GM12878 (cell line): Measurements from ENCODE around the gene DPEP1. TPM values are rescaled to one million over a fixed set of nuclear protein-coding genes. Genes with fewer than 3 reads are reported as not detected.

Experiments
- ATAC-seq: fragments of 200-7000 bp; cut with Tn5 transposase; 3 replicates; pipeline ENCODE4 v1.9.1; 2020; ENCODE audit warnings: mild to moderate bottlenecking, moderate library complexity
- BruUV-seq: library from RNA; stranded (reverse); fragments of 400-500 nt; replicated peaks from 2 replicates; lab custom pipeline; 2021; lab: Mats Ljungman, UMichigan
- CTCF ChIA-PET: fragments of 300-600 bp; sonication (Branson Sonifier 250); formaldehyde crosslinking; extraction: SDS; loops from one replicate; lab custom pipeline; 2021; ENCODE audit warnings: inconsistent platforms; lab: Yijun Ruan, JAX
- POLR2A ChIA-PET: fragments of 350-600 bp; formaldehyde crosslinking; extraction: SDS; loops from one replicate; lab custom pipeline; 2021; ENCODE audit warnings: inconsistent platforms; lab: Charles Lee
- RAD21 ChIA-PET: fragments of 300-600 bp; sonication (Branson Sonifier 250); formaldehyde crosslinking; loops from one replicate; lab custom pipeline; 2023; ENCODE audit warnings: antibody characterized with exemption; ENCODE audit not compliant: unreplicated experiment; lab: Charles Lee
- SMC1A ChIA-PET: fragments of 300-600 bp; sonication (Branson Sonifier 250); formaldehyde crosslinking; loops from one replicate; lab custom pipeline; 2023; ENCODE audit not compliant: unreplicated experiment, uncharacterized antibody; lab: Charles Lee
- DNase-seq: peaks from one replicate; pipeline ENCODE4 v3.0.0-alpha.2; 2011; ENCODE audit warnings: low read depth, low spot score
- FAIRE-seq: peaks from 3 replicates; lab custom pipeline; 2011; peaks lifted over from hg19 to GRCh38; lab: Jason Lieb, UNC
- H2AFZ ChIP-seq: 2 replicates; pipeline ENCODE4 v1.6.0; 2011; ENCODE audit warnings: low read depth, low read length, control low read depth; ENCODE audit not compliant: control insufficient read depth
- H3K27ac ChIP-seq: 2 replicates; pipeline ENCODE4 v1.5.1; 2011; ENCODE audit warnings: control low read depth; ENCODE audit not compliant: control insufficient read depth, insufficient read depth
- H3K27me3 ChIP-seq, 2 experiments: replicated peaks in 1 of 2; 2 replicates each; pipeline versions ENCODE4 v1.6.0 to v1.6.1; 2011; ENCODE audit warnings: low read length in 1 of 2; ENCODE audit not compliant: control insufficient read depth in 2 of 2, insufficient read depth in 2 of 2
- H3K36me3 ChIP-seq, 2 experiments: 2 replicates each; pipeline ENCODE4 v1.5.1; 2011; ENCODE audit warnings: low read length in 1 of 2; ENCODE audit not compliant: control insufficient read depth in 2 of 2, insufficient read depth in 2 of 2
- H3K4me1 ChIP-seq: 2 replicates; pipeline ENCODE4 v1.6.1; 2011; ENCODE audit warnings: mild to moderate bottlenecking, low read length, moderate library complexity, mixed read lengths; ENCODE audit not compliant: control insufficient read depth, insufficient read depth
- H3K4me2 ChIP-seq: 2 replicates; pipeline ENCODE4 v1.6.0; 2011; ENCODE audit warnings: control low read depth; ENCODE audit not compliant: control insufficient read depth, insufficient read depth
- H3K4me3 ChIP-seq: fragments of 200-600 bp; sonication (generic); 2 replicates; pipeline ENCODE4 v1.5.1; 2016
- H3K79me2 ChIP-seq: 2 replicates; pipeline ENCODE4 v1.6.0; 2011; ENCODE audit warnings: low read length; ENCODE audit not compliant: control insufficient read depth, insufficient read depth
- H3K9ac ChIP-seq: 2 replicates; pipeline ENCODE4 v1.8.0; 2011; ENCODE audit warnings: low read length, control low read depth, mixed read lengths; ENCODE audit not compliant: control insufficient read depth, insufficient read depth
- H3K9me3 ChIP-seq: replicated peaks from 3 replicates; pipeline ENCODE4 v1.5.1; 2011; ENCODE audit warnings: mild to moderate bottlenecking, low read length; ENCODE audit not compliant: control insufficient read depth, insufficient read depth
- H4K20me1 ChIP-seq: 2 replicates; pipeline ENCODE4 v1.6.0; 2011; ENCODE audit not compliant: control insufficient read depth, insufficient read depth
- BACH1 ChIP-seq: fragments of 450-650 bp; IDR thresholded peaks from 2 replicates; pipeline ENCODE4 v1.6.1; 2017; ENCODE audit warnings: mild to moderate bottlenecking, borderline replicate concordance
- BCL11A ChIP-seq: IDR thresholded peaks from 2 replicates; pipeline ENCODE4 v1.6.1; 2011; ENCODE audit warnings: low read depth, low read length
- BMI1 ChIP-seq: fragments of 450-650 bp; IDR thresholded peaks from 2 replicates; pipeline ENCODE4 v1.6.1; 2016; ENCODE audit warnings: mild to moderate bottlenecking, moderate library complexity, borderline replicate concordance
- ESRRA ChIP-seq: IDR thresholded peaks from 2 replicates; pipeline ENCODE4 v1.6.1; 2012; ENCODE audit warnings: mild to moderate bottlenecking, low read length, improper control_type of control experiment
- HDAC6 ChIP-seq: fragments of 200-600 bp; sonication (generic); IDR thresholded peaks from one replicate; pipeline ENCODE4 v1.8.0; 2017; ENCODE audit warnings: antibody characterized with exemption; ENCODE audit not compliant: unreplicated experiment
- PAX5 ChIP-seq: IDR thresholded peaks from 2 replicates; pipeline ENCODE4 v1.6.1; 2011; ENCODE audit warnings: low read depth, low read length, borderline replicate concordance
- RAD51 ChIP-seq: fragments of 450-650 bp; IDR thresholded peaks from 2 replicates; pipeline ENCODE4 v1.6.1; 2016; ENCODE audit warnings: moderate library complexity, mild to moderate bottlenecking, inconsistent platforms
- RFX5 ChIP-seq: IDR thresholded peaks from 2 replicates; pipeline ENCODE4 v1.6.1; 2011; ENCODE audit warnings: low read depth, low read length, improper control_type of control experiment
- SRF ChIP-seq, 2 experiments: IDR thresholded peaks; 2 replicates each; pipeline ENCODE4 v1.6.1; 2011; ENCODE audit warnings: low read depth in 2 of 2, low read length in 2 of 2, mild to moderate bottlenecking in 1 of 2, moderate library complexity in 1 of 2
- WRNIP1 ChIP-seq: IDR thresholded peaks from 2 replicates; pipeline ENCODE4 v1.6.1; 2011; ENCODE audit warnings: low read depth, low read length, improper control_type of control experiment, borderline replicate concordance
- YY1 ChIP-seq: IDR thresholded peaks from 2 replicates; pipeline ENCODE4 v1.6.1; 2011; ENCODE audit warnings: low read depth, mild to moderate bottlenecking, low read length
- ZBED1 ChIP-seq: IDR thresholded peaks from 2 replicates; pipeline ENCODE4 v1.6.1; 2016; ENCODE audit warnings: borderline replicate concordance
- WGBS: methylation state at CpG from one replicate; pipeline ENCODE4 v1.1.6; 2016; ENCODE audit warnings: low lambda C conversion rate; ENCODE audit not compliant: insufficient replicate concordance, insufficient coverage; ENCODE audit errors: missing lambda C conversion rate; 5-methylcytosine and 5-hydroxymethylcytosine counted together
- in situ Hi-C: fragments of 300-500 bp; cut with MboI; formaldehyde crosslinking; loops from 9 replicates; pipeline ENCODE4 v1.14.3; 2018; ENCODE audit warnings: mixed read lengths
- intact Hi-C: fragments of 100-400 bp; cut with micrococcal nuclease; formaldehyde crosslinking; loops from one replicate; pipeline ENCODE4 v1.14.2; 2022; ENCODE audit not compliant: unreplicated experiment
- polyA plus RNA-seq, 11 experiments: library from polyadenylated mRNA; depleted of rRNA in 4 of 11; unstranded in 6 of 11; stranded (reverse) in 5 of 11; fragments of >200 nt; fragmentation: Nextera tagmentation in 4 of 11; fragmentation: Illumina TruSeq in 1 of 11; extraction: Ambion mirVana in 4 of 11; extraction: Trizol in 1 of 11; gene quantifications; 1 replicate in 1 of 11; 2 replicates in 10 of 11; pipeline versions ENCODE4 v1.2.1 to v1.2.3, GENCODE V29; 2011 to 2016; ENCODE audit warnings: inconsistent platforms in 2 of 11, missing spikeins in 2 of 11, low read depth in 1 of 11
- total RNA-seq, 4 experiments: library from RNA; depleted of rRNA in 3 of 4; stranded (reverse); fragments of >200 nt in 3 of 4; fragmentation: Illumina TruSeq in 1 of 4; extraction: Trizol in 1 of 4; gene quantifications; 2 replicates each; pipeline versions ENCODE4 v1.2.1 to v1.2.3, GENCODE V29; 2013 to 2021
- TF ChIP-seq, protein P1 (sequence below): IDR thresholded peaks from 2 replicates; pipeline ENCODE4 v1.6.1; 2012; ENCODE audit warnings: improper control_type of control experiment, low read depth, low read length; ENCODE audit not compliant: insufficient replicate concordance

DPEP1 gene
- total and polyA plus RNA-seq, 10 of the 15 experiments (the other 5 are each of a cell fraction or from before 2014, with no cell fraction given) = not detected

DNA sequence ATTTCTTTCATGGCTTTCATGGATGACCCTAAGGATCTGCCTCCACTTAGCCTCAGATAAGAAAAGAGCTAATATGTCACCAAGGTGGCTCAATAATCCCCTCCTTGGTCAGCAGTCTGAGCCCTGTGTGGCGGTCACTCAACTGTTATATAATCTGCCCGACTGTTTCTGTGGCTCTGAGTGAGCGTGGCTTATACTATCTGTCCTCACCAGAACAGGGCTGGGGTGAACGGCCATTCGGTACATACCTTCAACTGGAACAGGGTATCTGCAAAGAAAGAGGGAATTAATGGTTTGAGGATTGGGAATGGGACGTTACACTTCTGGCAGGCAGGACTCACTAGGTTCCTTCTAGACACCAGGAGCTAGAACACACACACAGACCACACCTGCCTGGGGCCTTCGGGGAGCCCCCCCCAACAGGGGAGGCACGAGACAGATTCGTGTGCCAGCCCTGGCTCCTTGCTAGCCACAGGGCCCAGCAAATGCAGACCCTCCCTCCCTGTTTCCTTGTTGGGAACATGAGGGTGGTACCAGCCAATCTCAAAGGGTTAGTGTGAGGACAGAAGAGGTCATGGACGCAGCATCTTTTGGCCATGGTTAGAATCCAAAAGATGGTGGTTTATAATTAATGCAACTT lies 40.3 kb downstream of the DPEP1 start:
- 85% methylated on average over 10 of the region's 10 CpGs for WGBS
- no peak overlapping the region for H3K9ac ChIP-seq
- H3K4me1 ChIP-seq = peaks cover 8% of the 10 kb centered on the region
- FAIRE-seq (no peak), DNase-seq (no peak), ATAC-seq (no peak)
- ChIA-PET POLR2A (interaction anchor here (0.5 to 0.7 kb wide), 2 partner anchors 51 to 59 kb away, joined by 5 to 7 read pairs; no protein-coding TSS in a partner anchor), RAD21 (interaction anchor here (1.0 kb wide), 1 partner anchor 46 kb away, joined by 4 read pairs; no protein-coding TSS in a partner anchor), SMC1A (no interaction called here), CTCF (interaction anchor here (0.5 to 0.6 kb wide), 3 partner anchors 17 to 244 kb away, joined by 3 read pairs; no protein-coding TSS in a partner anchor)
- no peak overlapping the region for H3K27ac ChIP-seq
- TF ChIP-seq PAX5 = no peak
- no peak for TF ChIP-seq SRF (IDR thresholded peaks at IDR 0.05; ENCODE audit: low read depth in 2 of 2, low read length in 2 of 2)
- TF ChIP-seq ESRRA = no peak
- TF ChIP-seq BACH1 = no peak
- no peak for TF ChIP-seq BCL11A
- TF ChIP-seq, protein P1, sequence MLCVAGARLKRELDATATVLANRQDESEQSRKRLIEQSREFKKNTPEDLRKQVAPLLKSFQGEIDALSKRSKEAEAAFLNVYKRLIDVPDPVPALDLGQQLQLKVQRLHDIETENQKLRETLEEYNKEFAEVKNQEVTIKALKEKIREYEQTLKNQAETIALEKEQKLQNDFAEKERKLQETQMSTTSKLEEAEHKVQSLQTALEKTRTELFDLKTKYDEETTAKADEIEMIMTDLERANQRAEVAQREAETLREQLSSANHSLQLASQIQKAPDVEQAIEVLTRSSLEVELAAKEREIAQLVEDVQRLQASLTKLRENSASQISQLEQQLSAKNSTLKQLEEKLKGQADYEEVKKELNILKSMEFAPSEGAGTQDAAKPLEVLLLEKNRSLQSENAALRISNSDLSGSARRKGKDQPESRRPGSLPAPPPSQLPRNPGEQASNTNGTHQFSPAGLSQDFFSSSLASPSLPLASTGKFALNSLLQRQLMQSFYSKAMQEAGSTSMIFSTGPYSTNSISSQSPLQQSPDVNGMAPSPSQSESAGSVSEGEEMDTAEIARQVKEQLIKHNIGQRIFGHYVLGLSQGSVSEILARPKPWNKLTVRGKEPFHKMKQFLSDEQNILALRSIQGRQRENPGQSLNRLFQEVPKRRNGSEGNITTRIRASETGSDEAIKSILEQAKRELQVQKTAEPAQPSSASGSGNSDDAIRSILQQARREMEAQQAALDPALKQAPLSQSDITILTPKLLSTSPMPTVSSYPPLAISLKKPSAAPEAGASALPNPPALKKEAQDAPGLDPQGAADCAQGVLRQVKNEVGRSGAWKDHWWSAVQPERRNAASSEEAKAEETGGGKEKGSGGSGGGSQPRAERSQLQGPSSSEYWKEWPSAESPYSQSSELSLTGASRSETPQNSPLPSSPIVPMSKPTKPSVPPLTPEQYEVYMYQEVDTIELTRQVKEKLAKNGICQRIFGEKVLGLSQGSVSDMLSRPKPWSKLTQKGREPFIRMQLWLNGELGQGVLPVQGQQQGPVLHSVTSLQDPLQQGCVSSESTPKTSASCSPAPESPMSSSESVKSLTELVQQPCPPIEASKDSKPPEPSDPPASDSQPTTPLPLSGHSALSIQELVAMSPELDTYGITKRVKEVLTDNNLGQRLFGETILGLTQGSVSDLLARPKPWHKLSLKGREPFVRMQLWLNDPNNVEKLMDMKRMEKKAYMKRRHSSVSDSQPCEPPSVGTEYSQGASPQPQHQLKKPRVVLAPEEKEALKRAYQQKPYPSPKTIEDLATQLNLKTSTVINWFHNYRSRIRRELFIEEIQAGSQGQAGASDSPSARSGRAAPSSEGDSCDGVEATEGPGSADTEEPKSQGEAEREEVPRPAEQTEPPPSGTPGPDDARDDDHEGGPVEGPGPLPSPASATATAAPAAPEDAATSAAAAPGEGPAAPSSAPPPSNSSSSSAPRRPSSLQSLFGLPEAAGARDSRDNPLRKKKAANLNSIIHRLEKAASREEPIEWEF = no peak
- TF ChIP-seq RAD51 = no peak
- no peak for TF ChIP-seq ZBED1
- no peak for TF ChIP-seq BMI1
- TF ChIP-seq RFX5 = no peak
- no peak for TF ChIP-seq HDAC6
- TF ChIP-seq YY1 = no peak
- no peak for TF ChIP-seq WRNIP1
- in situ Hi-C loops = no loop called here
- H3K4me3 ChIP-seq = no peak overlapping the region
- no peaks in the 10 kb centered on the region for H3K27me3 ChIP-seq
- no peaks in the 10 kb centered on the region for H4K20me1 ChIP-seq
- peaks cover 46% of the 10 kb centered on the region for H3K79me2 ChIP-seq
- TSS peak; percentile 47 for BruUV-seq
- H3K9me3 ChIP-seq = no peaks in the 10 kb centered on the region
- intact Hi-C loops = no loop called here
- H3K36me3 ChIP-seq = peaks cover 2 to 9% of the 10 kb centered on the region in 2 experiments; a peak in 3 of 4 replicates
- H3K4me2 ChIP-seq = no peak overlapping the region
- H2AFZ ChIP-seq = no peak overlapping the region
